GM12864 (cell line): ENCODE data around the gene GFRA1.

Source experiments
- DNase-seq: peaks from one replicate; pipeline ENCODE4 v3.0.0-alpha.2; 2011; ENCODE audit warnings: low read depth
- H3K4me3 ChIP-seq: 2 replicates; pipeline ENCODE4 v1.5.1; 2011; ENCODE audit warnings: mild to moderate bottlenecking, low read depth, low read length, control low read depth
- TF ChIP-seq, protein P1 (sequence below): IDR thresholded peaks from 2 replicates; pipeline ENCODE4 v1.5.1; 2011; ENCODE audit warnings: low read depth, mild to moderate bottlenecking, moderate library complexity, low read length, control low read depth, inconsistent platforms; ENCODE audit errors: missing control alignments

Gene GFRA1

DNA sequence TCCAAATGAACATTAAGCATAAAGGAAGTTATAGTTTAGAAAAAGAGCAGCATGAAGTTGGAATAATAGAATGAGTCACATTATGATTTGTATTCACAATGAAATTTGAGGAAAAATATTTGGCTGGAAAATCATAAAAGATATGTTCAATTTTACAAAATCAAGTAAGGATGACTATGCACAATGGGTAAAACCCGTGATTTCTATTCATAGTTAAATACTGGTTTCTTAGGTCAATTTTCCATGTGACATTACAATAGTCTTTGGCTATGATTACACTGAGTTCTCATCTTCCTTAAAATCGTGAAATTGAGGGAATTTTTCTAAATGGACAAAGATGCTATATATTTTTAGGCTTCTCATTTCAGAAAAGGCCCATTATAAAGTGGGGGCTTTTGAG is 33.8 kb upstream of the GFRA1 start:
- TF ChIP-seq, protein P1, sequence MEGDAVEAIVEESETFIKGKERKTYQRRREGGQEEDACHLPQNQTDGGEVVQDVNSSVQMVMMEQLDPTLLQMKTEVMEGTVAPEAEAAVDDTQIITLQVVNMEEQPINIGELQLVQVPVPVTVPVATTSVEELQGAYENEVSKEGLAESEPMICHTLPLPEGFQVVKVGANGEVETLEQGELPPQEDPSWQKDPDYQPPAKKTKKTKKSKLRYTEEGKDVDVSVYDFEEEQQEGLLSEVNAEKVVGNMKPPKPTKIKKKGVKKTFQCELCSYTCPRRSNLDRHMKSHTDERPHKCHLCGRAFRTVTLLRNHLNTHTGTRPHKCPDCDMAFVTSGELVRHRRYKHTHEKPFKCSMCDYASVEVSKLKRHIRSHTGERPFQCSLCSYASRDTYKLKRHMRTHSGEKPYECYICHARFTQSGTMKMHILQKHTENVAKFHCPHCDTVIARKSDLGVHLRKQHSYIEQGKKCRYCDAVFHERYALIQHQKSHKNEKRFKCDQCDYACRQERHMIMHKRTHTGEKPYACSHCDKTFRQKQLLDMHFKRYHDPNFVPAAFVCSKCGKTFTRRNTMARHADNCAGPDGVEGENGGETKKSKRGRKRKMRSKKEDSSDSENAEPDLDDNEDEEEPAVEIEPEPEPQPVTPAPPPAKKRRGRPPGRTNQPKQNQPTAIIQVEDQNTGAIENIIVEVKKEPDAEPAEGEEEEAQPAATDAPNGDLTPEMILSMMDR = no peak
- no peak for DNase-seq
- no peak overlapping the region for H3K4me3 ChIP-seq

- no peak overlapping the region for H3K4me3 ChIP-seq
- TF ChIP-seq, protein P1 = no peak
- no peak for DNase-seq
These were observed 31.9 kb upstream of the GFRA1 start for GRCh38 chr10:116304923-116305322.

GRCh38 chr10:116300542-116300941 is 27.5 kb upstream of the GFRA1 start:
- no peak for DNase-seq
- TF ChIP-seq, protein P1 = no peak
- H3K4me3 ChIP-seq = no peak overlapping the region

DNA sequence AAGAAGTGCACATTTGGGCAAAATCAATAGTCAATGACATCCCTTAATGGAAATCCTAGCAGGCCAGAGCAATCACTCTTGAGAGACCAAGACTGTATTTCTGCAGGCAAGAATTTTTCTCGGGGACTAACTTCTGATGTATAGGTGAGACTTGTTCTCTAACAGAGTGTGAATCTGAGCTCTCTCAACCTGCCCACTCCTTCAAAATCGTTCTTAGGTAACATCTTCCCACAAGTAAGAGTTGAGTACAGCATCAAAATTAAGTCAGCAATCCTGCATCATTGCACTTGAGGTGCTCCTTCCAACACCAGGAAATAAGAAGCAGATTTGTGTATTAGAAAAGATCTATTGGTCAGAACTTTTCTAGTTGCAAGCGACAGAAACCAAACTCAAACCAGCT is 25.6 kb upstream of the GFRA1 start:
- no peak for DNase-seq
- TF ChIP-seq, protein P1 = no peak
- H3K4me3 ChIP-seq = no peak overlapping the region

GRCh38 chr10:116296291-116296721 is 23.3 kb upstream of the GFRA1 start:
- no peak for DNase-seq
- TF ChIP-seq, protein P1 = no peak
- H3K4me3 ChIP-seq = no peak overlapping the region

- TF ChIP-seq, protein P1 = no peak
- H3K4me3 ChIP-seq = no peak overlapping the region
- DNase-seq = no peak
These were observed 19.5 kb upstream of the GFRA1 start for GRCh38 chr10:116292493-116292892.

DNA sequence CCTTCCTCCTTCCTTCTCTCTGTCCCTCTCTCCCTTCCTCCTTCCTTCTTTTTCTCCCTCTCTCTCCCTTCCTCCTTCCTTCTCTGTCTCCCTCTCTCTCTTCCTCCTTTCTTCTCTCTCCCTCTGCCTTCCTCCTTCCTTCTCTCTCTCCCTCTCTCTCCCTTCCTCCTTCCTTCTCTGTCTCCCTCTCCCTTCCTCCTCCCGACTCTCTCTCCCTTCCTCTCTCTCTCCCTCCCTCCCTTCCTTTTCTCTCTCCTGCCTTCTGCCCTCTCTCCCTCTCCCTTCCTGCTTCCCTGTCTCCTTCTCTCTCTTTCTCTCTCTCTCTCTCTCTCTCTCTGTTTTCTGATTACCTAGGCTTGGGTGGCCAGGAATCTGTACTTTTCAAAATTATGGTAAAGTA is 16.6 kb upstream of the GFRA1 start:
- TF ChIP-seq, protein P1 = no peak
- no peak for DNase-seq
- no peak overlapping the region for H3K4me3 ChIP-seq
